H1 (cell line): Measurements from ENCODE around the gene ALDH1A3. TPM values are rescaled to one million over a fixed set of nuclear protein-coding genes. Genes with fewer than 3 reads are reported as not detected.

Experiments used
- CTCF ChIA-PET: fragments of 300-600 bp; sonication (Branson Sonifier 250); formaldehyde crosslinking; loops from one replicate; lab custom pipeline; 2021; ENCODE audit not compliant: partially characterized antibody; lab: Charles Lee
- POLR2A ChIA-PET: fragments of 300-600 bp; sonication (Branson Sonifier 250); formaldehyde crosslinking; loops from one replicate; lab custom pipeline; 2021; ENCODE audit warnings: inconsistent platforms; ENCODE audit not compliant: partially characterized antibody; lab: Charles Lee
- DNase-seq, 2 experiments: peaks; one replicate each; pipeline versions ENCODE4 v3.0.0 to v3.0.0-alpha.2; 2010 to 2022; ENCODE audit warnings: low spot score in 2 of 2, low read depth in 1 of 2, mixed read lengths in 1 of 2
- FAIRE-seq: peaks from 2 replicates; lab custom pipeline; 2011; peaks lifted over from hg19 to GRCh38; lab: Jason Lieb, UNC
- H2AFZ ChIP-seq: 2 replicates; pipeline ENCODE4 v1.8.1; 2012; ENCODE audit warnings: low read length, inconsistent platforms
- H2AK5ac ChIP-seq: 2 replicates; pipeline ENCODE4 v1.6.1; 2013; ENCODE audit warnings: low read depth, low read length
- H2BK120ac ChIP-seq: replicated peaks from 2 replicates; pipeline ENCODE3; 2013; ENCODE audit warnings: low read depth, low read length, inconsistent platforms
- H2BK12ac ChIP-seq: 2 replicates; pipeline ENCODE4 v1.6.1; 2013; ENCODE audit warnings: low read depth, low read length
- H2BK15ac ChIP-seq: 2 replicates; pipeline ENCODE4 v1.6.1; 2013; ENCODE audit warnings: low read length
- H2BK20ac ChIP-seq: 2 replicates; pipeline ENCODE4 v1.6.1; 2013; ENCODE audit warnings: low read length
- H2BK5ac ChIP-seq: 2 replicates; pipeline ENCODE4 v1.6.1; 2013; ENCODE audit warnings: low read depth, low read length
- H3K14ac ChIP-seq: 2 replicates; pipeline ENCODE4 v1.6.1; 2013; ENCODE audit warnings: inconsistent platforms; ENCODE audit not compliant: insufficient read length
- H3K18ac ChIP-seq: 2 replicates; pipeline ENCODE4 v1.6.1; 2013; ENCODE audit warnings: low read length; ENCODE audit errors: extremely low read depth
- H3K23ac ChIP-seq: 2 replicates; pipeline ENCODE4 v1.6.1; 2013; ENCODE audit warnings: inconsistent platforms; ENCODE audit not compliant: insufficient read length
- H3K23me2 ChIP-seq: 2 replicates; pipeline ENCODE4 v1.6.1; 2013; ENCODE audit warnings: low read depth, low read length
- H3K27ac ChIP-seq: 2 replicates; pipeline ENCODE4 v1.6.1; 2011; ENCODE audit warnings: low read depth, low read length, inconsistent platforms
- H3K27me3 ChIP-seq, 4 experiments: replicated peaks in 1 of 4; 1 replicate in 1 of 4; 2 replicates in 3 of 4; pipeline versions ENCODE4 v1.6.1 to v1.8.1; 2011 to 2013; ENCODE audit warnings: low read length in 3 of 4, mild to moderate bottlenecking in 3 of 4, inconsistent platforms in 2 of 4, mixed read lengths in 2 of 4, moderate library complexity in 1 of 4; ENCODE audit not compliant: control insufficient read depth in 3 of 4, insufficient read depth in 3 of 4; ENCODE audit errors: extremely low read depth in 1 of 4
- H3K36me3 ChIP-seq, 4 experiments: 2 replicates each; pipeline versions ENCODE4 v1.6.1 to v1.8.1; 2011 to 2013; ENCODE audit warnings: mild to moderate bottlenecking in 4 of 4, low read length in 3 of 4, moderate library complexity in 2 of 4, control low read depth in 1 of 4, inconsistent platforms in 1 of 4; ENCODE audit not compliant: insufficient read depth in 4 of 4, control insufficient read depth in 2 of 4
- H3K4ac ChIP-seq: replicated peaks from 2 replicates; pipeline ENCODE3; 2013; ENCODE audit warnings: low read length, low read depth, mixed read lengths, inconsistent platforms; ENCODE audit not compliant: insufficient read length
- H3K4me1 ChIP-seq, 4 experiments: replicated peaks in 1 of 4; 1 replicate in 1 of 4; 2 replicates in 3 of 4; pipeline versions ENCODE4 v1.6.1 to v1.8.1; 2011 to 2013; ENCODE audit warnings: low read length in 3 of 4, inconsistent platforms in 2 of 4, mixed read lengths in 1 of 4; ENCODE audit not compliant: insufficient read depth in 4 of 4, control insufficient read depth in 3 of 4
- H3K4me2 ChIP-seq, 2 experiments: 2 replicates each; pipeline versions ENCODE4 v1.6.1 to v1.8.1; 2011 to 2013; ENCODE audit warnings: low read depth in 2 of 2, low read length in 2 of 2, control low read depth in 1 of 2, inconsistent platforms in 1 of 2, mild to moderate bottlenecking in 1 of 2; ENCODE audit not compliant: insufficient read depth in 1 of 2
- H3K4me3 ChIP-seq, 4 experiments: fragments of 200-600, 300-600 bp in 1 of 4; sonication (generic), shearing (Covaris generic), sonication (Bioruptor Twin) in 1 of 4; 2 replicates each; pipeline versions ENCODE4 v1.5.1 to v1.8.1; 2011 to 2016; ENCODE audit warnings: low read length in 4 of 4, low read depth in 3 of 4, control low read depth in 2 of 4, inconsistent platforms in 2 of 4, mild to moderate bottlenecking in 2 of 4, mixed read lengths in 1 of 4, moderate library complexity in 1 of 4; ENCODE audit not compliant: insufficient read depth in 2 of 4; ENCODE audit errors: extremely low read depth in 1 of 4
- H3K56ac ChIP-seq: replicated peaks from 2 replicates; pipeline ENCODE3; 2013; ENCODE audit warnings: low read depth, mild to moderate bottlenecking, mixed read lengths, low read length, inconsistent platforms; ENCODE audit not compliant: insufficient read length
- H3K79me1 ChIP-seq: 2 replicates; pipeline ENCODE4 v1.6.1; 2013; ENCODE audit warnings: low read depth, low read length, control low read depth
- H3K79me2 ChIP-seq, 2 experiments: 2 replicates each; pipeline versions ENCODE4 v1.6.1 to v1.8.1; 2012 to 2013; ENCODE audit warnings: low read length in 2 of 2, mild to moderate bottlenecking in 2 of 2, inconsistent platforms in 1 of 2; ENCODE audit not compliant: insufficient read depth in 2 of 2, control insufficient read depth in 1 of 2
- H3K9ac ChIP-seq, 4 experiments: replicated peaks in 1 of 4; 1 replicate in 1 of 4; 2 replicates in 3 of 4; pipeline versions ENCODE4 v1.6.1 to v1.8.1; 2011 to 2013; ENCODE audit warnings: low read depth in 3 of 4, low read length in 3 of 4, control low read depth in 2 of 4, mild to moderate bottlenecking in 2 of 4, moderate library complexity in 2 of 4, inconsistent platforms in 1 of 4; ENCODE audit errors: extremely low read depth in 1 of 4
- H3K9me3 ChIP-seq, 2 experiments: 2 replicates each; pipeline versions ENCODE4 v1.6.1 to v1.8.1; 2012 to 2013; ENCODE audit warnings: mild to moderate bottlenecking in 2 of 2, moderate library complexity in 2 of 2, control low read depth in 1 of 2, inconsistent platforms in 1 of 2, low read depth in 1 of 2, low read length in 1 of 2, mixed read lengths in 1 of 2; ENCODE audit not compliant: insufficient read depth in 2 of 2
- H4K20me1 ChIP-seq, 2 experiments: replicated peaks in 1 of 2; 2 replicates each; pipeline versions ENCODE3 to v1.8.1; 2011 to 2013; ENCODE audit warnings: inconsistent platforms in 2 of 2, low read length in 2 of 2, mild to moderate bottlenecking in 1 of 2; ENCODE audit not compliant: insufficient read depth in 2 of 2, control insufficient read depth in 1 of 2
- H4K5ac ChIP-seq: 2 replicates; pipeline ENCODE4 v1.6.1; 2013; ENCODE audit warnings: low read length, low read depth, mixed read lengths, inconsistent platforms; ENCODE audit not compliant: insufficient read length
- H4K8ac ChIP-seq: 2 replicates; pipeline ENCODE4 v1.8.0; 2013; ENCODE audit warnings: mild to moderate bottlenecking, moderate library complexity, low read length, inconsistent platforms; ENCODE audit not compliant: insufficient read depth; ENCODE audit errors: extremely low read depth
- H4K91ac ChIP-seq: replicated peaks from 2 replicates; pipeline ENCODE3; 2013; ENCODE audit warnings: low read length, mixed read lengths, inconsistent platforms; ENCODE audit not compliant: insufficient read length
- CBX5 ChIP-seq: fragments of 300-800, 300-1000 bp; sonication (generic); IDR thresholded peaks from 2 replicates; pipeline ENCODE4 v1.7.1; 2016; ENCODE audit warnings: antibody characterized with exemption, low read length, low read depth
- CHD2 ChIP-seq: IDR thresholded peaks from 2 replicates; pipeline ENCODE4 v1.6.1; 2012; ENCODE audit warnings: low read length, improper control_type of control experiment
- CREB1 ChIP-seq: IDR thresholded peaks from 2 replicates; pipeline ENCODE4 v1.6.1; 2012; ENCODE audit warnings: inconsistent platforms
- EP300 ChIP-seq, 2 experiments: IDR thresholded peaks; 1 replicate in 1 of 2; 2 replicates in 1 of 2; pipeline ENCODE4 v1.6.1; 2011 to 2012; ENCODE audit warnings: low read depth in 2 of 2, low read length in 2 of 2, mild to moderate bottlenecking in 2 of 2, borderline replicate concordance in 1 of 2, inconsistent platforms in 1 of 2, moderate library complexity in 1 of 2
- MAFK ChIP-seq: IDR thresholded peaks from 2 replicates; pipeline ENCODE4 v1.6.1; 2012; ENCODE audit warnings: low read depth, mild to moderate bottlenecking, improper control_type of control experiment, low read length
- MAX ChIP-seq: IDR thresholded peaks from 2 replicates; pipeline ENCODE4 v1.6.1; 2012; ENCODE audit warnings: inconsistent platforms
- RAD21 ChIP-seq, 2 experiments: IDR thresholded peaks in 1 of 2; conservative IDR thresholded peaks in 1 of 2; 2 replicates each; pipeline ENCODE4 v1.6.1; 2011; ENCODE audit warnings: low read depth in 2 of 2, low read length in 2 of 2, improper control_type of control experiment in 1 of 2, inconsistent platforms in 1 of 2, mild to moderate bottlenecking in 1 of 2, moderate library complexity in 1 of 2
- RXRA ChIP-seq: IDR thresholded peaks from 2 replicates; pipeline ENCODE4 v1.6.1; 2011; ENCODE audit warnings: low read depth, mild to moderate bottlenecking, low read length, moderate library complexity; ENCODE audit not compliant: insufficient read depth
- SP2 ChIP-seq: IDR thresholded peaks from 2 replicates; pipeline ENCODE4 v1.6.1; 2012; ENCODE audit warnings: mild to moderate bottlenecking, low read length, inconsistent platforms
- SP4 ChIP-seq: IDR thresholded peaks from 2 replicates; pipeline ENCODE4 v1.6.1; 2012; ENCODE audit warnings: low read length, inconsistent platforms
- TAF7 ChIP-seq: optimal IDR thresholded peaks from 2 replicates; pipeline ENCODE3; 2011; ENCODE audit warnings: low read depth, mild to moderate bottlenecking, inconsistent platforms, low read length, moderate library complexity, borderline replicate concordance
- TCF12 ChIP-seq: IDR thresholded peaks from 2 replicates; pipeline ENCODE4 v1.6.1; 2011; ENCODE audit warnings: low read depth, mild to moderate bottlenecking, low read length
- WGBS, 2 experiments: shearing (Covaris generic) in 1 of 2; methylation state at CpG; one replicate each; pipeline versions ENCODE4 v1.1.6 to v1.1.7; 2013 to 2015; ENCODE audit warnings: low lambda C conversion rate in 2 of 2, mixed read lengths in 2 of 2, inconsistent platforms in 1 of 2, low coverage in 1 of 2, missing lambda C conversion rate in 1 of 2; ENCODE audit not compliant: insufficient replicate concordance in 2 of 2, insufficient coverage in 1 of 2, insufficient read length in 1 of 2; ENCODE audit errors: extremely low coverage in 1 of 2, missing lambda C conversion rate in 1 of 2; 5-methylcytosine and 5-hydroxymethylcytosine counted together
- polyA plus RNA-seq, 7 experiments: library from polyadenylated mRNA; depleted of rRNA in 3 of 7; stranded (reverse) in 5 of 7; unstranded in 2 of 7; fragments of >200 nt in 5 of 7; fragments of 200-250 nt in 2 of 7; gene quantifications; 1 replicate in 5 of 7; 2 replicates in 1 of 7; 4 replicates in 1 of 7; pipeline versions ENCODE4 v1.2.1 to v1.2.3, GENCODE V29; 2011 to 2013; ENCODE audit warnings: missing spikeins in 2 of 7, mixed read lengths in 2 of 7
- total RNA-seq: library from RNA; stranded (reverse); fragmentation: NEBNext Ultra II Directional; extraction: Animal tissue kit (Norgen Biotek cat#: 25700); gene quantifications from 2 replicates; pipeline ENCODE4 v1.2.1, GENCODE V29; 2021

Gene ALDH1A3
- total and polyA plus RNA-seq, 2 of the 8 experiments (the other 6 are each of a cell fraction or from before 2014, with no cell fraction given): 2.2 to 5.5 TPM

DNA sequence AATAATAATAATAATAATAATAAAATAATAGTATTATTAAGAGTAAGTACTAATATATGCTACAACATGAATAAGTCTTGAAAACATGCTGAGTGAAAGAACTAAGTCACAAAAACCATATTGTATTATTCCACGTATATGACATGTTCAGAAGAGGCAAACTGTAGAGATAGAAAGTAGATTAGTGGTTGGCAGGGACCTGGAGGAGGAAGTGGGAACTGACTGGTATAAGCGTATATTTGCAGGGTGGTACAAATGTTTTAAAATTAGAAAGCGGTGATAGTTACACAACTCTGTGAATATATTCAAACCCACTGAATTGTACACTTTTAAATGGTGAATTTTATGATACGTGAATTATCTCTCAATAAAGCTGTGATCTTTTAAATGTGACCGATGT is 72.3 kb downstream of the ALDH1A3 start:
- Histone ChIP-seq H3K27me3 (no peaks in the 10 kb centered on the region), H3K9ac (no peak overlapping the region), H2AK5ac (no peak overlapping the region), H3K9me3 (no peaks in the 10 kb centered on the region), H2AFZ (no peak overlapping the region), H3K27ac (no peak overlapping the region), H3K4me1 (peaks cover 0 to 5% (median 2%) of the 10 kb centered on the region in 4 experiments; a peak in 3 of 7 replicates), H3K79me2 (no peaks in the 10 kb centered on the region), H2BK20ac (no peak overlapping the region), H3K56ac (no peak overlapping the region), H4K5ac (no peak overlapping the region), H3K23ac (no peak overlapping the region), H2BK15ac (no peak overlapping the region), H3K23me2 (no peaks in the 10 kb centered on the region), H3K4me2 (no peak overlapping the region), H2BK5ac (no peak overlapping the region), H3K18ac (no peak overlapping the region), H3K4ac (no peak overlapping the region), H3K14ac (no peak overlapping the region), H4K20me1 (no peaks in the 10 kb centered on the region), H3K79me1 (no peaks in the 10 kb centered on the region), H2BK120ac (no peak overlapping the region), H4K8ac (no peak overlapping the region), H2BK12ac (no peak overlapping the region), H4K91ac (no peak overlapping the region), H3K4me3 (no peak overlapping the region), H3K36me3 (no peaks in the 10 kb centered on the region)
- WGBS, 2 experiments: 85% methylated on average over 5 of the region's 5 CpGs; no CpG with 5 or more reads in 1 of the 2 experiments
- POLR2A ChIA-PET: no interaction called here
- CTCF ChIA-PET: interaction anchor here (1.0 kb wide), 1 partner anchor 34 kb away, joined by 3 read pairs; no protein-coding TSS in a partner anchor
- FAIRE-seq: no peak
- TF ChIP-seq SP2 (no peak), MAX (no peak), RAD21 (IDR thresholded peaks at IDR 0.05 in 1 of 2, conservative IDR thresholded peaks at IDR 0.05 in 1 of 2; ENCODE audit: low read depth in 2 of 2, low read length in 2 of 2) (no peak), SP4 (no peak), TCF12 (no peak), EP300 (IDR thresholded peaks at IDR 0.05; ENCODE audit: borderline replicate concordance in 1 of 2, low read depth in 2 of 2, low read length in 2 of 2) (no peak), CREB1 (no peak), RXRA (no peak), CBX5 (no peak), CHD2 (no peak), TAF7 (no peak), MAFK (no peak)
- DNase-seq: no peak
